Activated CD8-positive, alpha-beta T cell treated with anti-CD3 and anti-CD28 coated beads for 36 hours (primary cell): ENCODE measurements around the gene MTM1. TPM values are rescaled to one million over a fixed set of nuclear protein-coding genes. Genes with fewer than 3 reads are reported as not detected.

Experiments
- ATAC-seq: fragments of 200-7000 bp; cut with Tn5 transposase; one replicate; pipeline ENCODE4 v1.10.0; 2021; ENCODE audit warnings: mild to moderate bottlenecking, moderate library complexity
- CTCF ChIA-PET: fragments of 350-600 bp; sonication (Branson Sonifier 250); formaldehyde crosslinking; loops from one replicate; lab custom pipeline; 2021; ENCODE audit warnings: antibody characterized with exemption; lab: Charles Lee
- POLR2A ChIA-PET: fragments of 350-600 bp; sonication (Branson Sonifier 250); formaldehyde crosslinking; loops from one replicate; lab custom pipeline; 2021; ENCODE audit warnings: antibody characterized with exemption; lab: Charles Lee
- DNase-seq: peaks from one replicate; pipeline ENCODE4 v3.0.0-alpha.2; 2020
- H3K27ac Mint-ChIP-seq: one replicate; pipeline ENCODE4 v1.8.0; 2021; ENCODE audit warnings: mild to moderate bottlenecking, mixed read lengths
- H3K27me3 Mint-ChIP-seq: one replicate; pipeline ENCODE4 v1.8.0; 2021; ENCODE audit warnings: mixed read lengths
- H3K36me3 Mint-ChIP-seq: one replicate; pipeline ENCODE4 v1.8.0; 2021; ENCODE audit warnings: low read depth, mixed read lengths
- H3K4me1 Mint-ChIP-seq: one replicate; pipeline ENCODE4 v1.8.0; 2021; ENCODE audit warnings: low read depth, mixed read lengths
- H3K4me3 Mint-ChIP-seq: one replicate; pipeline ENCODE4 v1.8.0; 2021; ENCODE audit warnings: mild to moderate bottlenecking, moderate library complexity, mixed read lengths
- H3K9me3 Mint-ChIP-seq: one replicate; pipeline ENCODE4 v1.8.0; 2021; ENCODE audit warnings: mixed read lengths
- CTCF ChIP-seq: fragments of 200-600 bp; IDR thresholded peaks from one replicate; pipeline ENCODE4 v1.8.0; 2022; ENCODE audit warnings: antibody characterized with exemption, mild to moderate bottlenecking
- intact Hi-C: fragments of 100-400 bp; cut with micrococcal nuclease; formaldehyde crosslinking; loops from one replicate; pipeline ENCODE4 v1.10.0; 2022
- total RNA-seq, 2 experiments: library from RNA; stranded (reverse); gene quantifications; one replicate each; pipeline ENCODE4 v1.2.3, GENCODE V29; 2021

MTM1 gene
- total RNA-seq, 2 experiments from 2014 or later, result 9.6 to 11.6 TPM

GRCh38 chrX:150527108-150527507 is 41.3 kb upstream of the MTM1 start:
- TF ChIP-seq CTCF, result no peak
- H3K27ac Mint-ChIP-seq, result no peak overlapping the region
- no peaks in the 10 kb centered on the region for H3K36me3 Mint-ChIP-seq
- no peaks in the 10 kb centered on the region for H3K27me3 Mint-ChIP-seq
- DNase-seq (no peak), ATAC-seq (no peak)
- no peaks in the 10 kb centered on the region for H3K9me3 Mint-ChIP-seq
- ChIA-PET CTCF (no interaction called here), POLR2A (no interaction called here)
- H3K4me1 Mint-ChIP-seq, result no peaks in the 10 kb centered on the region
- intact Hi-C loops, result no loop called here
- H3K4me3 Mint-ChIP-seq, result no peak overlapping the region

GRCh38 chrX:150529587-150529986 is 38.8 kb upstream of the MTM1 start:
- Mint-ChIP-seq H3K4me1 (no peaks in the 10 kb centered on the region), H3K27me3 (no peaks in the 10 kb centered on the region), H3K4me3 (no peak overlapping the region), H3K36me3 (no peaks in the 10 kb centered on the region), H3K27ac (no peak overlapping the region), H3K9me3 (no peaks in the 10 kb centered on the region)
- no peak for DNase-seq
- CTCF ChIA-PET, result no interaction called here
- no peak for TF ChIP-seq CTCF
- POLR2A ChIA-PET, result no interaction called here
- intact Hi-C loops, result no loop called here
- ATAC-seq, result no peak

GRCh38 chrX:150530821-150531220 is 37.6 kb upstream of the MTM1 start:
- DNase-seq (no peak), ATAC-seq (no peak)
- Mint-ChIP-seq H3K4me1 (no peaks in the 10 kb centered on the region), H3K36me3 (no peaks in the 10 kb centered on the region), H3K4me3 (no peak overlapping the region), H3K27me3 (no peaks in the 10 kb centered on the region), H3K27ac (no peak overlapping the region), H3K9me3 (no peaks in the 10 kb centered on the region)
- POLR2A ChIA-PET, result no interaction called here
- TF ChIP-seq CTCF, result no peak
- CTCF ChIA-PET, result no interaction called here
- intact Hi-C loops, result no loop called here

- ChIA-PET CTCF (no interaction called here), POLR2A (no interaction called here)
- TF ChIP-seq CTCF, result no peak
- no peaks in the 10 kb centered on the region for H3K27me3 Mint-ChIP-seq
- no peaks in the 10 kb centered on the region for H3K4me1 Mint-ChIP-seq
- DNase-seq, result no peak
- peaks cover 2% of the 10 kb centered on the region for H3K36me3 Mint-ChIP-seq
- no peak for ATAC-seq
- peaks cover 5% of the 10 kb centered on the region for H3K9me3 Mint-ChIP-seq
- no peak overlapping the region for H3K27ac Mint-ChIP-seq
- H3K4me3 Mint-ChIP-seq, result no peak overlapping the region
- intact Hi-C loops, result no loop called here
Observed at GRCh38 chrX:150531467-150531866, 37.0 kb upstream of the MTM1 start.

- Mint-ChIP-seq H3K27me3 (no peaks in the 10 kb centered on the region), H3K27ac (no peak overlapping the region), H3K4me1 (no peaks in the 10 kb centered on the region), H3K4me3 (no peak overlapping the region), H3K36me3 (peaks cover 2% of the 10 kb centered on the region), H3K9me3 (peaks cover 5% of the 10 kb centered on the region)
- POLR2A ChIA-PET, result no interaction called here
- ATAC-seq, result no peak
- DNase-seq, result no peak
- intact Hi-C loops, result no loop called here
- TF ChIP-seq CTCF, result no peak
- CTCF ChIA-PET, result no interaction called here
Observed at GRCh38 chrX:150533863-150534262, 34.6 kb upstream of the MTM1 start.
